Activated naive CD4-positive, alpha-beta T cell treated with anti-CD3 and anti-CD28 coated beads, Interleukin-2, amount 50 U/mL, for 24 hours (primary cell): ENCODE results near the gene TBC1D16.
"Not testable (repeated sequence)": the region's sequence is repeated elsewhere in the genome, so short reads cannot be mapped to it uniquely, and the experiment has no call there.

ENCODE experiments used
- H3K27ac Mint-ChIP-seq: one replicate; pipeline ENCODE4 v1.8.0; 2021; ENCODE audit warnings: mild to moderate bottlenecking, mixed read lengths
- H3K27me3 Mint-ChIP-seq: one replicate; pipeline ENCODE4 v1.8.0; 2021; ENCODE audit warnings: mixed read lengths
- H3K36me3 Mint-ChIP-seq: one replicate; pipeline ENCODE4 v1.8.0; 2021; ENCODE audit warnings: mixed read lengths
- H3K4me1 Mint-ChIP-seq: one replicate; pipeline ENCODE4 v1.8.0; 2021; ENCODE audit warnings: mixed read lengths
- H3K4me3 Mint-ChIP-seq: one replicate; pipeline ENCODE4 v1.8.0; 2021; ENCODE audit warnings: mild to moderate bottlenecking, mixed read lengths
- H3K9me3 Mint-ChIP-seq: one replicate; pipeline ENCODE4 v1.8.0; 2021; ENCODE audit warnings: mixed read lengths

TBC1D16 gene

DNA sequence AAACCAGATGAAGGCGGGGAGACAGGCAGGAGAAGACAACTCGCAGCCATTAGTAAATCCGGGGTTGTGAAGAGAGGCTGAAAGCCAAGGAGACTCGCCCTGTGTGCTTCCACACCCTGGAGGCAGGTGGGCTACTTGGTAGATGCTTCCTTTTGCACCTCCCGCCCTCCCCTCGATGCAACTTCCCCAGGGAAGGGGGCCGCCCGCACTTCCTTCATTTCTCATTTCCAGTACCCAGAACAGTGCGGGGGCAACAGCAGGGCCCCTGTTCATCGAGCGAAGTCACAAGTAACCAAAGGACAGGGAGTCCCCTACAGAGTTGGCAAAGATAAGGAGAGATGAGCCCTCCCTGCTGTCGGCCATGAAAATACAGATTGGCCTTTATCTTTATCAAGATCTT, 25.7 kb upstream of the TBC1D16 start:
- Mint-ChIP-seq H3K4me3 (no peak overlapping the region), H3K27ac (no peak overlapping the region), H3K36me3 (no peaks in the 10 kb centered on the region), H3K4me1 (no peaks in the 10 kb centered on the region), H3K27me3 (no peaks in the 10 kb centered on the region), H3K9me3 (no peaks in the 10 kb centered on the region)

DNA sequence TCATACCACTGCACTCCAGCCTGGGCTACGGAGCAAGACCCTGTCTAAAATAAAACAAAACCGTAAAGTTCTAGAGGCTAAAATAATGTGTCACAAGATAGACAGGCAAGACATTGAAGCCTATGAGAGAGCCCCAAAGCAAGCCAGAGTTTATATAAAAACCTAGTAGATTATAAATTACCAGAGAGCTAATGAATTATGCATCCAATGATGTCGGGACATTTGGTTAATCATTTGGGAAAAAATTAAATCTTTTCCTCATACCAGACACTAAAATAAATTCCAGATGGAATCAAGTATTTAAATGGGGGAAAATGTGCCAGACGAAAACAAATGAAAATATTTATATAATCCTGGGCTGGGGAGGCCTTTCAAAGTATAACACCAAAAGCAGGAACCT, 25.0 kb upstream of the TBC1D16 start:
- Mint-ChIP-seq H3K4me1 (no peaks in the 10 kb centered on the region), H3K4me3 (no peak overlapping the region), H3K27ac (no peak overlapping the region), H3K27me3 (no peaks in the 10 kb centered on the region), H3K36me3 (no peaks in the 10 kb centered on the region), H3K9me3 (no peaks in the 10 kb centered on the region)

DNA sequence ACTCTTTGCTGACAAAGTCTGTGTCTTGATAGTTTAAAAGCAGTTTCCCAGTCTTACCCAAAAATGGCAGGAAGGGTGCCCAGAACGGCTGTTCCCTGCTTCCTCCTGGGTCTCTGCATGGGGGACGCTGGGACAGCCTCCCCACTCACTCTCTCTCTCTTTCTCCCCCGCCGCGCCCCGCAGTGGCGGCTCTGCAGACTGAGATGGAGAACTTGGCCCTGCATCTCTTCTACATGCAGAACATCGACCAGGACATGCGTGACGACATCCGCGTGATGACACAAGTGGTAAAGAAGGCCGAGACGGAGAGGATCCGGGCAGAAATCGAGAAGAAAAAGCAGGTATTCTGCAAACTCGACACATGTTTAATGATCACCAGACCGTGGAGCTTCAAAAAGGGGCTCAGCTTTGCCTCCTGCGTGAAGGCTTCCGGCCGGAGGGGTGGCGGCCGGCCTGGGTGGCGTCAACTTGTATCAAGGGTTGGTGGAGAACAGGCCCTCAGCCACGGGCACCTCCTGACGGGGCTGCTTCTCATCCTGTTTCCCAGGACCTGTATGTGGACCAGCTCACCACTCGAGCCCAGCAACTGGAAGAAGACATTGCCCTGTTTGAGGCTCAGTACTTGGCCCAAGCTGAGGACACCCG, 22.8 kb upstream of the TBC1D16 start:
- H3K27ac Mint-ChIP-seq: no peak overlapping the region
- no peaks in the 10 kb centered on the region for H3K9me3 Mint-ChIP-seq
- no peaks in the 10 kb centered on the region for H3K4me1 Mint-ChIP-seq
- H3K4me3 Mint-ChIP-seq: no peak overlapping the region
- H3K27me3 Mint-ChIP-seq: no peaks in the 10 kb centered on the region
- H3K36me3 Mint-ChIP-seq: no peaks in the 10 kb centered on the region

DNA sequence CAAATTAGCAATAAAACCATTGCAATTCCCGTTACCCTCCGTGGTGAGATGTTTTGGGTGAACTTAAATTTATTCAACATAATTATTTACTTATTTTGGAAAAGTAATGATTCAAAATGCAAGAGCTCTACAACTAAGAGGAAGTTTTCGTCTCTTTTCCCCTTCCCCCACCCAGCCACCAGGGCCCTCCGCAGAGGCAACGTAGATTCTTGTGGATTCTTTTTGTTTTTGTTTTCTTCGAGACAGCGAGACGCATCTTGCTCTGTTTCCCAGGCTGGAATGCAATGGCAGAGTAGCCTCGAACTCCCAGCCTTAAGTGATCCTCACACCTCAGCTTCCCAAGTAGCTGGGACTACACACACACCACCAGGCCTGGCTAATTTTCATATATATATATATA, 19.9 kb upstream of the TBC1D16 start:
- Mint-ChIP-seq H3K27ac (no peak overlapping the region), H3K27me3 (no peaks in the 10 kb centered on the region), H3K9me3 (no peaks in the 10 kb centered on the region), H3K4me3 (no peak overlapping the region), H3K36me3 (no peaks in the 10 kb centered on the region), H3K4me1 (no peaks in the 10 kb centered on the region)

DNA sequence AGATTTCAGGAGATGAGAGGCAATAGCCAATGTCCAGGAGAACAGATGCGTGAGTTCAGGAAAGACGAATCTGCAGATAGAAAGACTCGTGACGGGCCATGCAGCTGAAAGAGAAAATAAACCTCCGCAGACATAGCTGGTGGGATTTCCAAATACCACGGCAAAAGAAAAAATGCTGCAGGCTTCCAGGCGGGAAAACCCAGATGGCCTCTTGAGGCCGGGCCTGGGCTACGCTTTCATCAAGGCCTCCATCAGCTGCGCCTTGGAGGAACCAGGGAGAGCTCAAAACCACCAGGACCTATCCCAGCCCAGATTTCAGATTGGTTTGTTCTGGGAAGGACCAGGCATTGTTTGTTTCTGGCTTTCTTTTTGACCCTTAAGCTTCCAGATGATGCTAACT, 17.4 kb upstream of the TBC1D16 start:
- Mint-ChIP-seq H3K27ac (no peak overlapping the region), H3K36me3 (no peaks in the 10 kb centered on the region), H3K9me3 (no peaks in the 10 kb centered on the region), H3K4me1 (no peaks in the 10 kb centered on the region), H3K4me3 (no peak overlapping the region), H3K27me3 (no peaks in the 10 kb centered on the region)

DNA sequence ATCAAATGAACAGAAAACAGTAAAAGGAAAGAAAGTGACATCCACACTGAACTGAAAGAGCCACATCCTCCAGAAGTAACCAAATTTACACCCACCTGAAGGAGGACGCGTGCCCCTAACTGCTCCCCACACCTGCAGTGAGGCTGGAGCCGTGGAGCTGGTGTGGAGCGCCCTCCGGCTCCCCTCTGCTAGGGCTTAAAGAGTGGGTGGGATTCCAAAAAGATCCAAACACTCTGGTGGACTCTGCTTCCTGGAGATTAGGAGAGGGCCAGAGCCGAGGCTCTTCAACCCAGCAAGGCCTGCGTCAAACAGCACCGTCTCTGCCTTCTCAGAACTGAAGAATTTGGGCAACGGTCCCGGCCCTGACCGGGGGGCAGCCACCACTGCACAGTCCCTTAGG, 16.0 kb upstream of the TBC1D16 start:
- no peaks in the 10 kb centered on the region for H3K36me3 Mint-ChIP-seq
- no peak overlapping the region for H3K4me3 Mint-ChIP-seq
- no peaks in the 10 kb centered on the region for H3K27me3 Mint-ChIP-seq
- no peak overlapping the region for H3K27ac Mint-ChIP-seq
- no peaks in the 10 kb centered on the region for H3K4me1 Mint-ChIP-seq
- H3K9me3 Mint-ChIP-seq: no peaks in the 10 kb centered on the region

DNA sequence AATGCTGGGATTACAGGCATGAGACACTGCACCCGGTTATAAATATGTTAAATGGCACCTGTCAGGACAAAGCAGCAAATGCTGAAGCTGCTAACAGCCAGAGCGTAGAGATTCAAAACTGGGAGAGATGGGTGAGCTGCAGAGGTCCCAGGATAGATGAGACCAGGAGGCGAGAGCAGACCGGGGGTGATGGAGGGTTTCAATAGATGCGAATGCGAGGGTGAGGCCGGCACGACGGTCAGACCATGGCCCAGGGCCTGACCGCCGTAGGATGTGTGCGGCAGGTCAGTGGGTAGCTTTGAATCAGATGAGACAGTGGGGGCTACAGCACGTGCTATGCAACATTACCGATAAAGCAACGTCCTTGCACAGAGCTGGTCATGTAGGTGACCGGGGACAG, 15.0 kb upstream of the TBC1D16 start:
- Mint-ChIP-seq H3K4me1 (no peaks in the 10 kb centered on the region), H3K9me3 (no peaks in the 10 kb centered on the region), H3K36me3 (no peaks in the 10 kb centered on the region), H3K27ac (no peak overlapping the region), H3K4me3 (no peak overlapping the region), H3K27me3 (no peaks in the 10 kb centered on the region)

DNA sequence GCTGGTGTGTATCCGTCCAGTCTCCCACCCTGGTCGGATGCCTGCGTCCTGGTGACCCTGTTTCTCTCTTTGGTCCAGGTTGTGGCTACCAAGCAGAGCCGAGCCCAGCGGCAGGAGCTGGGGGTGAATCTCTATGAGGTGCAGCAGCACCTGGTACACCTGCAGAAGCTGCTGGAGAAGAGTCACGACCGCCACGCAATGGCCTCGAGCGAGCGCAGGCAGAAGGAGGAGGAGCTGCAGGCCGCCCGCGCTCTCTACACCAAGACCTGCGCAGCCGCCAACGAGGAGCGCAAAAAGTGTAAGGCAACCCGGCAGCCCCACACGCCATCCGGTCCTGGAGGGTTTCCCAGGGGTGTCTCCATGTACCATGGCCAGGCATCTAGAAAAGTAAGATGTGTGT, 14.3 kb upstream of the TBC1D16 start:
- H3K27ac Mint-ChIP-seq: no peak overlapping the region
- no peaks in the 10 kb centered on the region for H3K36me3 Mint-ChIP-seq
- H3K4me3 Mint-ChIP-seq: no peak overlapping the region
- H3K27me3 Mint-ChIP-seq: no peaks in the 10 kb centered on the region
- H3K9me3 Mint-ChIP-seq: no peaks in the 10 kb centered on the region
- H3K4me1 Mint-ChIP-seq: no peaks in the 10 kb centered on the region

DNA sequence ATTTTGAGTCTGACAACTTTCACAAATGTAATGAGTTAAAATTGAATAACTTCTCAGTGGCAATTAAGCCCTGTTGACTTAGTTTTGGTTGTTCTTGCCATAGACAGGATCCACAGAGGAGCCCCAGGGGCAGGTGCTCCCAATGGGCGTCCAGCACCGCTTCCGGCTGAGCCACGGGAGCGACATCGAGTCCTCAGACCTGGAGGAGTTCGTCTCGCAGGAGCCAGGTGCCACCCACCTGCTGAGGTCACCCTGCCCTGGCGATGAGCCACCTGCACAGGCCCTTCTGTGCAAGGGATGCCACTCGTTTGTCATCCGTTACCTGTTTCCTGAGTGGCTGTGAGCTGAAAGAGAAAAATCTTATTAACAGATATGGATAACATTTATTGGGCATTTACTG, 11.5 kb upstream of the TBC1D16 start:
- no peak overlapping the region for H3K27ac Mint-ChIP-seq
- no peaks in the 10 kb centered on the region for H3K27me3 Mint-ChIP-seq
- H3K4me1 Mint-ChIP-seq: no peaks in the 10 kb centered on the region
- H3K36me3 Mint-ChIP-seq: no peaks in the 10 kb centered on the region
- H3K4me3 Mint-ChIP-seq: no peak overlapping the region
- no peaks in the 10 kb centered on the region for H3K9me3 Mint-ChIP-seq

DNA sequence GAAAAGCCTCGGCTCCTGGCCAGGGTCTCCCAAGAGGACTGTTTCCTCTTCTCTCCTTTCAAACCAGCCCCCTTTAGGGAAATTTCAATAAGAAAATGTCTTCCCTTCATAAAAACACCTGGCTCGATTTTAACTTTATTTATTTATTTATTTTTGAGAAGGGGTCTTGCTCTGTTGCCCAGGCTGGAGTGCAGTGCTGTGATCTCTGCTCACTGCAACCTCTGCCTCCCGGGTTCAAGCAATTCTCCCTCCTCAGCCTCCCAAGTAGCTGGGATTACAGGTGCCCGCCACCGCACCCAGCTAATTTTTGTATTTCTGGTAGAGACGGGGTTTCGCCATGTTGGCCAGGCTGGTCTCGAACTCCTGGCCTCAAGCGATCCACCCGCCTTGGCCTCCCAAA, 11.0 kb upstream of the TBC1D16 start:
- not testable (repeated sequence) for H3K4me1 Mint-ChIP-seq, H3K9me3 Mint-ChIP-seq, H3K27me3 Mint-ChIP-seq, H3K36me3 Mint-ChIP-seq, H3K27ac Mint-ChIP-seq, H3K4me3 Mint-ChIP-seq

DNA sequence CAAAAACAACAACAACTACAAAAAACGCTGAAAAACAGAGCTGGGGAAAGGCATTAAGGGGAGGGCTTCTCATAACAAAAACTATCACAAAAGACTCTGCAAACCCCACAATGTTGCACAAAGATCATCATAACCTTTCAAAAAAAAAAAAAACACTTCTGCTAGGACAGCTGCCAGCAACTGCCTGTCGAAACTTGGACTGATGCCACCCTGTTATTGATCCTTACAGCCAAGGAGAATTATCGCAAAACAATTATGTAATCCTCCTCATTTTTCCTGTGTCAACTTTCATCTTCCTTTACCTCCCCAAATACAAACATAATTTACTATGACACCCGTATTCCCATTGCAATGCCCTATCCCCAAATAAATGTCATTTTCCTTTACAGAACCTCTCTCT, 10.0 kb upstream of the TBC1D16 start:
- no peak overlapping the region for H3K4me3 Mint-ChIP-seq
- no peaks in the 10 kb centered on the region for H3K36me3 Mint-ChIP-seq
- no peaks in the 10 kb centered on the region for H3K27me3 Mint-ChIP-seq
- H3K27ac Mint-ChIP-seq: no peak overlapping the region
- no peaks in the 10 kb centered on the region for H3K4me1 Mint-ChIP-seq
- H3K9me3 Mint-ChIP-seq: no peaks in the 10 kb centered on the region

DNA sequence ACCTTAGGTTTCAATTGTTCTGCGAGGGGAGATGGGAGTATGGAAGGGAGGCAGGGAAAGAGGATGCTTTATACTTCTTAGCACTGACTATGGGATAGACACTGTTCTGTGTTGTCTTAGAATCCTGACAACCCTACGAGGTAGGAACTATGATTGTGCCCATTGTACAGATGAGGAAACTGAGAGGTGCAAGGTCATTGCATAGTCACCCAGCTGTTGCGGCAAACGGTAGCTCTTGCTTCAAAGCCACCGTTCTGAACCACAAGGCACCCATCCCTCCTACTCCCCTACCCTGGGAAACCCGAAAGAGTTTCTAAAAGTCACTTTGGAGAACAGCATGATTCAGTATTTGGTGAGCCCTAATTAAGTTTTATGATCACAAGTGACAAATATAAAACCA, 8.3 kb upstream of the TBC1D16 start:
- Mint-ChIP-seq H3K27ac (no peak overlapping the region), H3K36me3 (no peaks in the 10 kb centered on the region), H3K4me1 (no peaks in the 10 kb centered on the region), H3K9me3 (no peaks in the 10 kb centered on the region), H3K27me3 (no peaks in the 10 kb centered on the region), H3K4me3 (no peak overlapping the region)

DNA sequence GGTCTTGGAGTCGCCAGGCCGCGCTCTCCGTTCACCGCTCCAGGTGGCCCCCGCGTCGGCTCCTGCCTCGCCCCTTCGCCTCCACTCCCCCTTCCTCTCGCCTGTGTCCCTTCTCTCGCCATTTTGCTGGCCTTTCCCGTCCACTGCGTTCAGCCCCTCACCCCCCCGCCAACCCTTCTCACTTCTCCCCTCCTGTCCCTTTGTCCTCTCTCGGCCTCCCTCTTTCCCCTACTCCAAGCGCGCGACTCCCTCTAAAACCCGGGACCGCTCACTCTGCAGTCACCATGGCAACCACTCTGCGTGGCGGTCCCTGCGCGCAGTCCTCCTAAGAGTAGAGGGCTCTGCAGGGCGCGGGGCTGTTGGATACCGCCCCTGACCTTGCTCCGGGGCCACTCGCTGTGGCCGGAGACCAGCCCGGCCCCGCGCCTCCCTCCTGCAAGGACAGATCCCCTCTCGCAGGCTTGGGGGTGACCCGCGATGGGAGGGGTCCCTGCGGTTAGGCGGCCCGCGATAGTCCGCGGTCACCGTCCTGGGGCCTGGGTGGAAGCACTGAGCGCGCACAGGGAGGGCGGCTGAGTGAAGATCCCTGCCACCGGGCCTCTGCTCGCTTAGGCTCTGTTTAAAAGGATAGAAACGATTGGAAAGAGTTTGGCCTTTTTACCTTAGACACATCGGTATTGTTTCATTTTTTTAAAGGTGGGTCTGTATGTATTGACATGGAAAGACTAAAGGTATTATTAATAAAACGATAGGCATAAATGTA, 1.2 kb upstream of the TBC1D16 start:
- H3K9me3 Mint-ChIP-seq: no peaks in the 10 kb centered on the region
- H3K4me1 Mint-ChIP-seq: peaks cover 8% of the 10 kb centered on the region
- peaks cover 5% of the 10 kb centered on the region for H3K27me3 Mint-ChIP-seq
- H3K4me3 Mint-ChIP-seq: peak overlapping the region; percentile 90
- no peaks in the 10 kb centered on the region for H3K36me3 Mint-ChIP-seq
- H3K27ac Mint-ChIP-seq: peak overlapping the region; percentile 84

DNA sequence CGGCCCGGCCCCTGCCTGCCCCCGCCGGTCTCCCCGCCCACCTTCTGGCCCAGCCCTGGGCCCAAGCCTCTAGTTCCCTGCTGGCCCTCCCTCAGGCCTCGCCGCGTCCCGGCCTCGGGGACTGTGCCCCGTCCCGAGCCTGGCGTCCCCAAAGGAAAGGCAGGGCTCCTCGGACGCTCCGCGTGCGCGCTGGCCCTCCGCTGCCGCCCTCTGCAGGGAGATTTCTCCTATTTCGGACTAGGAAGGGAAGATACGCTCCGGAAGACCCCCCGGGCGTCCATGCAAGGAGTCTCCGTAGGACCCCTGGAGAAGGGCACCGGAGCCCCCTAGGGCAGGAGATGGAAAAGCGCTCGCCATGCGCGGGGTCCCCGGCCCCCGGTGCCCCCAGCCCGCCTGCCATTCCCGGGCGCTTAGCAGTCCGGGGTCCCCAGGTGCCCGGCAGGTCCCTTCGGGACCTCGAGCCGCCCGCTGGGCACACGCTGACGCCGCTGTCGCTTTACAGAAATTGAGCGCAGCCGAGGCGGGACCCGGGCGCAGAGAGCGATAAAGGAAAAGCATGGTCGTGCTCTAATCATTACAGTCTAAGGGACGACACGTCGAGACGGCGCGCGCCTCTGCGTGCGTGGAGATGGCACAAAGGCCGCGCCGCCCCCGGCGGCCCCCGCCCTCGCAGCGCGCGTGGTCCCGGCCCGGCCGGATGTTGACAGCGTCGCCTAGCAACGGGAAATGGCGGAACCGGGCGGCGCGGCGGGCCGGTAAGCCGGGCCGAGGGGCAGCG, 454 bp upstream of the TBC1D16 start, which contains the start of gene CCDC40:
CCDC40 (plus strand) TSS at position 706 of the 778 bp plus-strand sequence; CDS start at position 727, 21 bp downstream.
- Mint-ChIP-seq H3K27me3 (peaks cover 5% of the 10 kb centered on the region), H3K4me1 (peaks cover 8% of the 10 kb centered on the region), H3K9me3 (no peaks in the 10 kb centered on the region), H3K27ac (peak within 1 kb of the TSS; percentile 84), H3K4me3 (peak within 1 kb of the TSS; percentile 90), H3K36me3 (no peaks in the 10 kb centered on the region)

DNA sequence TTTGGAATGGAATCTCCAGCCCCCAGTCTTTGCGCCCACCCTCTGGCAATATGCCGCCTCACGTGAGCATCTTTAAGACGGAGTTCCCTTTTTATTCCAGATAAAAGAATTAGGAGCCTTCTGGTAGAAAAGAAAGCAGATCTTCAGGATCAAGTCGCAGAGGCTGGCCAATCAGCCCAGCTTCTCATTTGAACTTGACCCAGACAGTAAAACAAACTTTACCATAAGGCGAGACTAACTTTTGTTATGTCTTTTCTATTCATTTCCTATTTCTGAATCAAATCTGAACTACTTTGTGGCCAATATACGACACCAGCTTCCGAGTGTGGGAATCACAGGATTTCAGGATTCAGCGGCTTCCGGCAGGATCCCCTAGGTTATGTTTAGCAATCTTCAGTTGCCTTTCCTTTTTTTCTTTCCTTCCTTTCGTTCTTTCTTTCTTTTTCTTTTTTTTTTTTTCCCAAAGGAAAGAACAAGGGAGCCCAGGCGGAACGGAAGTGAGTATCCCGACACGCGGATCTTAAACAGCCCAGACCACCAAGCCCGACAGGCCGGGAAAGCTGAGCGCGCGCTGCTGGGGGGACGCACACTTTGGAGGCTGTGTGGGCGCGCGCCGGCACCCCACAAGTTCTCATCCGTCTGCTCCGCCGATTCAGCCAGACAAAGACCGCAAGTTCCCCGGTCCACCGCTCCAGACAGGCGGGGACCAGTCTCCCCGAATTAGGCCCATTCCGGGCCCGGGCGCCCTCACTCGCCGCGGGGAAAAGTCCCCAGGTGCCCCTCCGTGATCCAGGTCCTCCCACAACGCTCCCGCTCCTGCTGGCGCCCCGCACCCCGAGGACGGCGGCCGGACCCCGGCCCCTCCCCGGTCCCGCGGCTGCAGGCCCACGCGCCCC, 633 bp downstream of the TBC1D16 start:
- H3K27ac Mint-ChIP-seq: peak overlapping the region; percentile 83
- no peaks in the 10 kb centered on the region for H3K9me3 Mint-ChIP-seq
- H3K27me3 Mint-ChIP-seq: peaks cover 5% of the 10 kb centered on the region
- H3K4me1 Mint-ChIP-seq: peaks cover 8% of the 10 kb centered on the region
- H3K36me3 Mint-ChIP-seq: no peaks in the 10 kb centered on the region
- H3K4me3 Mint-ChIP-seq: peak overlapping the region; percentile 91
